Liver (tissue), 3 donors: ENCODE measurements around the gene HS3ST1.

Experiments
- CTCF ChIP-seq: fragments of 150-350 bp; IDR thresholded peaks from 2 replicates; pipeline ENCODE4 v1.5.1; 2017; ENCODE audit warnings: improper control_type of control experiment, low read depth, low read length; ENCODE audit not compliant: missing input control
- FOXA1 ChIP-seq: IDR thresholded peaks from 2 replicates; pipeline ENCODE4 v1.6.1; 2016; ENCODE audit warnings: antibody characterized with exemption
- MAX ChIP-seq: IDR thresholded peaks from 2 replicates; pipeline ENCODE4 v1.6.1; 2016; ENCODE audit warnings: antibody characterized with exemption
- TAF1 ChIP-seq: conservative IDR thresholded peaks from 2 replicates; pipeline ENCODE4 v1.6.1; 2016; ENCODE audit warnings: antibody characterized with exemption, mild to moderate bottlenecking
- donor health status: healthy.
- donor health status: healthy.

DNA sequence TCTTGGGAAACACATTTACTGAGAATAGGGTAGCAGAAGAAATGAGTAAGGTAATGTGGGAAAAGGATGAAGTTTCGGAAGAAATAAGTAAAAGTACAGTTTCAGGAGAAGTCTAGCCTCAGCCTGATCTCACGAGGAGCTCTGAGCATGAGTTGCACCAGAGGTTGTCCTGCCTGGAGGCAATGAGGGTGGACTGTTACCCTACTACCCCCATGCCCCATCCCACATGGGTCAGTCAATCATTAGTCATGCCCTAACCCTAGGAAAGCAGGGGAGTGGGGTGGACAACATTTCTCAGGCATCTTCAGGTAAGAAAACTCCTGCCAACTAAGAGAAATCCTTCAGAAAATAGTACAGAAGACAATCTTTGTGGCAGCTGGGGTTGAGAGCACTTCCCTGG lies 35.1 kb downstream of the HS3ST1 start:
- TF ChIP-seq CTCF (no peak), TAF1 (no peak), MAX (no peak), FOXA1 (no peak)
